Measurements from ENCODE around the gene GPSM1. TPM values are rescaled to one million over a fixed set of nuclear protein-coding genes. Genes with fewer than 3 reads are reported as not detected.

GPSM1 gene
- total RNA-seq, 2 donors from 2014 or later = 2.3 to 3.4 TPM

DNA sequence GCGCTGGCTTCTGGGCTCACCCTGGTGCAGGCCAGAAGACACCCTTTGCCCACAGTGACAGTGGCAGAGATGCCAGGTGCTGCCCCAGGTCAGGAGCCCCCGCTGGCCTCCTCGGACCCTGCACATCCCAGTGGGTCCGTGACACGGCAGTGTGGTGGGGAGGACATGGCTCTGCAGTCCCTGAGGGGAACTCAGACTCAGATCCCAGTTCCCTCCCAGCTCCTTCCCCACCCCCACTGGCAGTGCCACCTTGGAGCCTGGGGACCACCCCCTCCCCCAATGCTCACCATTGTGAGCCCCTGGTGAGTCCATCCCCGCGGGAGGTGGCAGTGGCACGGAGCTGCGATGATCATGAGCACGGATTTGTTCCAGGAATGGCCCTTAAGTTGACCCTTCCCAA lies 22.9 kb upstream of the GPSM1 start:
- Histone ChIP-seq H3K27me3 (no peaks in the 10 kb centered on the region), H3K27ac (no peak overlapping the region), H3K9ac (ENCODE audit: low read depth in 2 of 2, low read length in 2 of 2) (no peak overlapping the region), H3K9me3 (no peaks in the 10 kb centered on the region), H3K36me3 (no peaks in the 10 kb centered on the region), H3K4me1 (no peaks in the 10 kb centered on the region), H3K4me3 (no peak overlapping the region)
- no peak for DNase-seq
- TF ChIP-seq, protein P1, sequence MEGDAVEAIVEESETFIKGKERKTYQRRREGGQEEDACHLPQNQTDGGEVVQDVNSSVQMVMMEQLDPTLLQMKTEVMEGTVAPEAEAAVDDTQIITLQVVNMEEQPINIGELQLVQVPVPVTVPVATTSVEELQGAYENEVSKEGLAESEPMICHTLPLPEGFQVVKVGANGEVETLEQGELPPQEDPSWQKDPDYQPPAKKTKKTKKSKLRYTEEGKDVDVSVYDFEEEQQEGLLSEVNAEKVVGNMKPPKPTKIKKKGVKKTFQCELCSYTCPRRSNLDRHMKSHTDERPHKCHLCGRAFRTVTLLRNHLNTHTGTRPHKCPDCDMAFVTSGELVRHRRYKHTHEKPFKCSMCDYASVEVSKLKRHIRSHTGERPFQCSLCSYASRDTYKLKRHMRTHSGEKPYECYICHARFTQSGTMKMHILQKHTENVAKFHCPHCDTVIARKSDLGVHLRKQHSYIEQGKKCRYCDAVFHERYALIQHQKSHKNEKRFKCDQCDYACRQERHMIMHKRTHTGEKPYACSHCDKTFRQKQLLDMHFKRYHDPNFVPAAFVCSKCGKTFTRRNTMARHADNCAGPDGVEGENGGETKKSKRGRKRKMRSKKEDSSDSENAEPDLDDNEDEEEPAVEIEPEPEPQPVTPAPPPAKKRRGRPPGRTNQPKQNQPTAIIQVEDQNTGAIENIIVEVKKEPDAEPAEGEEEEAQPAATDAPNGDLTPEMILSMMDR (IDR thresholded peaks at IDR 0.05) = no peak
- intact Hi-C loops (cut with DNase I) = no loop called here

DNA sequence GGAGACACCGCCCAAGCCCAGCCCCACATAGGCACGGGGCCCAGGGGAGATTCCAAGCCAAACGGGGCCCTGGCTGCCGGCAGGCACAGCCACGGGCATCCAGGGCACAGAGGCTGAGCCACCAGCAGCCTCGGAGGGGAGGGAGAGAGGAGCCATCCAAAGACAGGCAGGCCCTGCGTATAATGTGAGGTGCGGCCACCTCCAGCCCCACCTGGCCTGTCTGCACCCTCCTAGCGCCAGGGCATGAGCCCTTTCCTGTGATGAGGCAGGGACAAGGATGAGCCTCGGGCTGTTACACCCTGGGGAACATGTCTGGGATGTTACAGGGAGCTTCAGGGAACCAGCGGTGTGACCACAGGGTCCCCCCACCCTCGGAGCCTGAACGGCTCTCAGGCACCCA lies 22.4 kb upstream of the GPSM1 start:
- intact Hi-C loops (cut with DNase I) = no loop called here
- Histone ChIP-seq H3K4me1 (no peaks in the 10 kb centered on the region), H3K27ac (no peak overlapping the region), H3K9ac (ENCODE audit: low read depth in 2 of 2, low read length in 2 of 2) (no peak overlapping the region), H3K4me3 (no peak overlapping the region), H3K9me3 (no peaks in the 10 kb centered on the region), H3K27me3 (no peaks in the 10 kb centered on the region), H3K36me3 (no peaks in the 10 kb centered on the region)
- TF ChIP-seq, protein P1 (IDR thresholded peaks at IDR 0.05) = no peak
- no peak for DNase-seq

DNA sequence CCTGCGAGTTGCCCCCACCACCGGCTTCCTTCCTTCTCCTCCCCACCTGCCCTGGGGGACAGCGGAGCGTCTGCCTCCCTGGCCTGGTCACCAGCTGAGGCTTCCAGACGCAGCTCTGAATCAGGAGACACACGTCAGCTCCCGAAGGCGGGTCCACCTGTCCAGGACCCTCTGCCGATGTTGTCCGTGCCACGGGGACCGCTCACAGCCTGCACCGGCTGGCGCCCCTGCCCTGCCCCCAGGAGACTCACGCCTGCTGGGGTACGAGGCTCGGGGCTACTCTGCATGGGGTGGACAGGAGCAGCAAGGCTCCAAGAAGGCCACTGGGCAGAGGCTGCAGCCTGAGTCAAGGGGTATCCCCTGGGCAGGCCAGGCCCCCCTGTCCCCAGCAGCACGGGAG lies 21.5 kb upstream of the GPSM1 start:
- intact Hi-C loops (cut with DNase I) = no loop called here

DNA sequence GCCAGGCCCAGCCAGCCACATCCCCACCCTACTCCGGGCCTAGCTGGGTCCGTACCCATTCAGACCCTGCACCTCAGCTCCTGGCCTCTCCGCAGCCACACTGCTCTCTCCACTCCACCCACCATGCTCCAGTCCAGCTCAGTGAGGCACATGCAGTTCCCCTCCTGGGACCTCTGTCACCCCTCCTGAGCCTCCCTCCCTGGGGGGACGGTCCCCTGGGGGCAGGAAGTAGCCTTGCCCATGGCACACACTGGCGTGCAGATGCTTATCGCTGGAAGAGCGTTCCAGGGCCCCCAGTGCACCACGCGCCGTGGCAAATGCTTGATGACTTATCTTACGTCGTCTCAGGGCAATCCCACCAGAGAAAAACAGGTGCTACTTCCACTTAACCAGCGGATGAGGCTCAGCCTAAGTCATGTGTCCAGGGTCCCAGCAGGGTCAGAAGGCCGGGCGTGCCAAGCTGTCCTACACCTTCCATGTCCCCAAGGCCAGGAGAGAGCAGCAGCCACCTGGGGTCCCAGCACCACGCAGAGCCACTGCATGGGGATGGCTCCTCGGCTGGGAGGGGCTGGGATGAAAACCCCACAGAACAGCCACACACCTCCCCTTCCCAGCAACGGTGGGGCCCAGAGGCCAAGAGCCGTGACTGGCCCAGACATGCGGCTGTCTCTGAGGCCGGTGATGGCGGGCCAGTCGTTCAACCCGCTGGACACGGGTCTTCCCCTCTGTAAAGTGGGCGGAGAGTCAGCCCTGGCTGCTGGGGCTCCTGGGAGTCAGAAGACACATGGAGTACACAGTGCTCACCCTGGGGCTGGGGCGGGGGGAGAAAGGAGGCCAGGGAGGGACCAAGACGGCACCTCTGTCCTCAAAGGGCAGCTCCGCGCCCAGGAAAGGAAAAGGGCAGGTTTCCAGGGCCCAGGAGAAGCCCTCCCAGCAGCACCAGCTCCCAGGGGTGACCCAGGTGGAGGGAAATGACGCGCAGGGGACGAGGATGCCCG lies 20.8 kb upstream of the GPSM1 start:
- intact Hi-C loops (cut with DNase I) = no loop called here
- Histone ChIP-seq H3K4me3 (no peak overlapping the region), H3K27me3 (no peaks in the 10 kb centered on the region), H3K4me1 (peaks cover 3% of the 10 kb centered on the region), H3K36me3 (no peaks in the 10 kb centered on the region), H3K27ac (no peak overlapping the region), H3K9ac (ENCODE audit: low read depth in 2 of 2, low read length in 2 of 2) (no peak overlapping the region), H3K9me3 (no peaks in the 10 kb centered on the region)
- TF ChIP-seq, protein P1 (IDR thresholded peaks at IDR 0.05) = no peak
- no peak for DNase-seq

More for the DNA sequence above, 21.5 kb upstream of the GPSM1 start:
- Histone ChIP-seq H3K9me3 (no peaks in the 10 kb centered on the region), H3K4me1 (no peaks in the 10 kb centered on the region), H3K4me3 (no peak overlapping the region), H3K36me3 (no peaks in the 10 kb centered on the region), H3K27me3 (no peaks in the 10 kb centered on the region), H3K27ac (no peak overlapping the region), H3K9ac (ENCODE audit: low read depth in 2 of 2, low read length in 2 of 2) (no peak overlapping the region)
- no peak for DNase-seq
- TF ChIP-seq, protein P1 (IDR thresholded peaks at IDR 0.05) = no peak

DNA sequence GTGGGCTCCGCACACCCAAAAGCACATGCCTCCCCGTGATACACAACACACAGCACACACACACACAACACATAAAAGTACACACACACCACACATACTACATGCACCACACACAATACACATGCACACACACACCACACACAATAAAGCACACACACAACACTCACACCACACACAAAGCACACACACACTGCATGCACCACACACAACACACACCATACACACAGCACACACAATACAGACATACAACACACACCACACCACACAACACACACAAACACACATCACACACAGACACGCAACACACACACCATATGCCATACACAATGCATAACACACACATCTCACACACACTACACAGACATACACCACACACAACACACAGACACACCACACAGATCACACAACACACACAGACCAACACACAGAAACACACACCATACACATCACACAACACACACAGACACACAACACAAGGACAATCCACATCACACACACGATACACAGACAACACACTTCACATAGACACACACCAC lies 20.1 kb upstream of the GPSM1 start:
- Histone ChIP-seq H3K4me1 (peaks cover 7% of the 10 kb centered on the region), H3K9me3 (no peaks in the 10 kb centered on the region), H3K36me3 (no peaks in the 10 kb centered on the region), H3K27me3 (no peaks in the 10 kb centered on the region), H3K27ac (no peak overlapping the region), H3K9ac (ENCODE audit: low read depth in 2 of 2, low read length in 2 of 2) (no peak overlapping the region), H3K4me3 (no peak overlapping the region)
- TF ChIP-seq, protein P1 (IDR thresholded peaks at IDR 0.05) = no peak
- no peak for DNase-seq
- intact Hi-C loops (cut with DNase I) = no loop called here
